PC-9 (cell line): ENCODE results near the gene KRT39.

Source experiments
- EZH2 ChIP-seq: fragments of 200-600 bp; sonication (generic); IDR thresholded peaks from 2 replicates; pipeline ENCODE4 v1.8.0; 2017; ENCODE audit warnings: antibody characterized with exemption, low read depth
- TF ChIP-seq, protein P1 (sequence below): fragments of 200-600 bp; sonication (generic); conservative IDR thresholded peaks from 2 replicates; pipeline ENCODE4 v1.6.1; 2017; ENCODE audit warnings: mixed run types, antibody characterized with exemption, mild to moderate bottlenecking, moderate library complexity

- TF ChIP-seq, protein P1, sequence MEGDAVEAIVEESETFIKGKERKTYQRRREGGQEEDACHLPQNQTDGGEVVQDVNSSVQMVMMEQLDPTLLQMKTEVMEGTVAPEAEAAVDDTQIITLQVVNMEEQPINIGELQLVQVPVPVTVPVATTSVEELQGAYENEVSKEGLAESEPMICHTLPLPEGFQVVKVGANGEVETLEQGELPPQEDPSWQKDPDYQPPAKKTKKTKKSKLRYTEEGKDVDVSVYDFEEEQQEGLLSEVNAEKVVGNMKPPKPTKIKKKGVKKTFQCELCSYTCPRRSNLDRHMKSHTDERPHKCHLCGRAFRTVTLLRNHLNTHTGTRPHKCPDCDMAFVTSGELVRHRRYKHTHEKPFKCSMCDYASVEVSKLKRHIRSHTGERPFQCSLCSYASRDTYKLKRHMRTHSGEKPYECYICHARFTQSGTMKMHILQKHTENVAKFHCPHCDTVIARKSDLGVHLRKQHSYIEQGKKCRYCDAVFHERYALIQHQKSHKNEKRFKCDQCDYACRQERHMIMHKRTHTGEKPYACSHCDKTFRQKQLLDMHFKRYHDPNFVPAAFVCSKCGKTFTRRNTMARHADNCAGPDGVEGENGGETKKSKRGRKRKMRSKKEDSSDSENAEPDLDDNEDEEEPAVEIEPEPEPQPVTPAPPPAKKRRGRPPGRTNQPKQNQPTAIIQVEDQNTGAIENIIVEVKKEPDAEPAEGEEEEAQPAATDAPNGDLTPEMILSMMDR: no peak
- no peak for TF ChIP-seq EZH2
Measured at GRCh38 chr17:41013606-41014005, 46.9 kb upstream of the KRT39 start.
